ENCODE data around the gene DDX24. TPM values are rescaled to one million over a fixed set of nuclear protein-coding genes. Genes with fewer than 3 reads are reported as not detected.

The DDX24 gene
- total RNA-seq, 1 donor from 2014 or later: 49.6 TPM

GRCh38 chr14:94066089-94066676, 14.8 kb downstream of the DDX24 start:
- H3K4me1 ChIP-seq (ENCODE audit: control insufficient read depth in 3 of 3, insufficient read depth in 3 of 3, low read length in 3 of 3): peaks cover 6 to 9% (median 7%) of the 10 kb centered on the region in 3 donors
- no peaks in the 10 kb centered on the region for H3K27me3 ChIP-seq (ENCODE audit: control insufficient read depth in 3 of 3, insufficient read depth in 3 of 3, low read length in 3 of 3)
- peak overlapping the region in 1 of 3 donors; percentile 33 for H3K9ac ChIP-seq (ENCODE audit: low read depth in 1 of 3, low read length in 3 of 3)
- no peak overlapping the region for H3K4me3 ChIP-seq (ENCODE audit: low read length in 3 of 3)
- peaks cover 9 to 12% (median 11%) of the 10 kb centered on the region in 3 donors for H3K36me3 ChIP-seq (ENCODE audit: control insufficient read depth in 3 of 3, insufficient read depth in 3 of 3, low read length in 3 of 3)
- no peak overlapping the region for H3K27ac ChIP-seq (ENCODE audit: low read depth, low read length)
- H3K9me3 ChIP-seq (ENCODE audit: control insufficient read depth in 3 of 3, low read length in 3 of 3): no peaks in the 10 kb centered on the region

GRCh38 chr14:94062344-94062940, 18.6 kb downstream of the DDX24 start:
- Histone ChIP-seq H3K9me3 (ENCODE audit: control insufficient read depth in 3 of 3, low read length in 3 of 3) (no peaks in the 10 kb centered on the region), H3K27ac (ENCODE audit: low read depth, low read length) (no peak overlapping the region), H3K9ac (ENCODE audit: low read depth in 1 of 3, low read length in 3 of 3) (no peak overlapping the region), H3K27me3 (ENCODE audit: control insufficient read depth in 3 of 3, insufficient read depth in 3 of 3, low read length in 3 of 3) (no peaks in the 10 kb centered on the region), H3K4me3 (ENCODE audit: low read length in 3 of 3) (no peak overlapping the region), H3K4me1 (ENCODE audit: control insufficient read depth in 3 of 3, insufficient read depth in 3 of 3, low read length in 3 of 3) (peaks cover 6 to 14% (median 9%) of the 10 kb centered on the region in 3 donors), H3K36me3 (ENCODE audit: control insufficient read depth in 3 of 3, insufficient read depth in 3 of 3, low read length in 3 of 3) (peaks cover 36 to 45% (median 43%) of the 10 kb centered on the region in 3 donors)

GRCh38 chr14:94059998-94060397, 21.0 kb downstream of the DDX24 start:
- no peak overlapping the region for H3K27ac ChIP-seq (ENCODE audit: low read depth, low read length)
- peaks cover 0 to 10% (median 4%) of the 10 kb centered on the region in 3 donors for H3K4me1 ChIP-seq (ENCODE audit: control insufficient read depth in 3 of 3, insufficient read depth in 3 of 3, low read length in 3 of 3)
- H3K27me3 ChIP-seq (ENCODE audit: control insufficient read depth in 3 of 3, insufficient read depth in 3 of 3, low read length in 3 of 3): no peaks in the 10 kb centered on the region
- H3K9me3 ChIP-seq (ENCODE audit: control insufficient read depth in 3 of 3, low read length in 3 of 3): no peaks in the 10 kb centered on the region
- H3K9ac ChIP-seq (ENCODE audit: low read depth in 1 of 3, low read length in 3 of 3): no peak overlapping the region
- H3K36me3 ChIP-seq (ENCODE audit: control insufficient read depth in 3 of 3, insufficient read depth in 3 of 3, low read length in 3 of 3): peaks cover 50 to 66% (median 53%) of the 10 kb centered on the region in 3 donors
- H3K4me3 ChIP-seq (ENCODE audit: low read length in 3 of 3): no peak overlapping the region

- H3K36me3 ChIP-seq (ENCODE audit: control insufficient read depth in 3 of 3, insufficient read depth in 3 of 3, low read length in 3 of 3): peaks cover 62 to 75% (median 63%) of the 10 kb centered on the region in 3 donors
- H3K27ac ChIP-seq (ENCODE audit: low read depth, low read length): no peak overlapping the region
- H3K27me3 ChIP-seq (ENCODE audit: control insufficient read depth in 3 of 3, insufficient read depth in 3 of 3, low read length in 3 of 3): no peaks in the 10 kb centered on the region
- H3K4me3 ChIP-seq (ENCODE audit: low read length in 3 of 3): no peak overlapping the region
- no peak overlapping the region for H3K9ac ChIP-seq (ENCODE audit: low read depth in 1 of 3, low read length in 3 of 3)
- peaks cover 0 to 10% (median 4%) of the 10 kb centered on the region in 3 donors for H3K4me1 ChIP-seq (ENCODE audit: control insufficient read depth in 3 of 3, insufficient read depth in 3 of 3, low read length in 3 of 3)
- no peaks in the 10 kb centered on the region for H3K9me3 ChIP-seq (ENCODE audit: control insufficient read depth in 3 of 3, low read length in 3 of 3)
Measured at GRCh38 chr14:94058674-94059138, 22.3 kb downstream of the DDX24 start.

GRCh38 chr14:94058128-94058673, 22.8 kb downstream of the DDX24 start:
- peaks cover 0 to 10% (median 4%) of the 10 kb centered on the region in 3 donors for H3K4me1 ChIP-seq (ENCODE audit: control insufficient read depth in 3 of 3, insufficient read depth in 3 of 3, low read length in 3 of 3)
- peaks cover 62 to 75% (median 63%) of the 10 kb centered on the region in 3 donors for H3K36me3 ChIP-seq (ENCODE audit: control insufficient read depth in 3 of 3, insufficient read depth in 3 of 3, low read length in 3 of 3)
- no peaks in the 10 kb centered on the region for H3K9me3 ChIP-seq (ENCODE audit: control insufficient read depth in 3 of 3, low read length in 3 of 3)
- H3K4me3 ChIP-seq (ENCODE audit: low read length in 3 of 3): no peak overlapping the region
- H3K27ac ChIP-seq (ENCODE audit: low read depth, low read length): no peak overlapping the region
- no peak overlapping the region for H3K9ac ChIP-seq (ENCODE audit: low read depth in 1 of 3, low read length in 3 of 3)
- H3K27me3 ChIP-seq (ENCODE audit: control insufficient read depth in 3 of 3, insufficient read depth in 3 of 3, low read length in 3 of 3): no peaks in the 10 kb centered on the region

GRCh38 chr14:94056579-94057308, 24.3 kb downstream of the DDX24 start:
- peaks cover 66 to 81% (median 67%) of the 10 kb centered on the region in 3 donors for H3K36me3 ChIP-seq (ENCODE audit: control insufficient read depth in 3 of 3, insufficient read depth in 3 of 3, low read length in 3 of 3)
- H3K27ac ChIP-seq (ENCODE audit: low read depth, low read length): no peak overlapping the region
- no peak overlapping the region for H3K4me3 ChIP-seq (ENCODE audit: low read length in 3 of 3)
- H3K9me3 ChIP-seq (ENCODE audit: control insufficient read depth in 3 of 3, low read length in 3 of 3): no peaks in the 10 kb centered on the region
- no peak overlapping the region for H3K9ac ChIP-seq (ENCODE audit: low read depth in 1 of 3, low read length in 3 of 3)
- no peaks in the 10 kb centered on the region for H3K27me3 ChIP-seq (ENCODE audit: control insufficient read depth in 3 of 3, insufficient read depth in 3 of 3, low read length in 3 of 3)
- peaks cover 12 to 23% (median 14%) of the 10 kb centered on the region in 3 donors for H3K4me1 ChIP-seq (ENCODE audit: control insufficient read depth in 3 of 3, insufficient read depth in 3 of 3, low read length in 3 of 3)

GRCh38 chr14:94054936-94055335, 26.1 kb downstream of the DDX24 start:
- Histone ChIP-seq H3K4me1 (ENCODE audit: control insufficient read depth in 3 of 3, insufficient read depth in 3 of 3, low read length in 3 of 3) (peaks cover 20 to 36% (median 21%) of the 10 kb centered on the region in 3 donors), H3K36me3 (ENCODE audit: control insufficient read depth in 3 of 3, insufficient read depth in 3 of 3, low read length in 3 of 3) (peaks cover 64 to 77% (median 66%) of the 10 kb centered on the region in 3 donors), H3K4me3 (ENCODE audit: low read length in 3 of 3) (no peak overlapping the region), H3K27ac (ENCODE audit: low read depth, low read length) (no peak overlapping the region), H3K9me3 (ENCODE audit: control insufficient read depth in 3 of 3, low read length in 3 of 3) (no peaks in the 10 kb centered on the region), H3K9ac (ENCODE audit: low read depth in 1 of 3, low read length in 3 of 3) (no peak overlapping the region), H3K27me3 (ENCODE audit: control insufficient read depth in 3 of 3, insufficient read depth in 3 of 3, low read length in 3 of 3) (no peaks in the 10 kb centered on the region)

GRCh38 chr14:94054401-94054800, 26.6 kb downstream of the DDX24 start:
- Histone ChIP-seq H3K27ac (ENCODE audit: low read depth, low read length) (no peak overlapping the region), H3K9ac (ENCODE audit: low read depth in 1 of 3, low read length in 3 of 3) (no peak overlapping the region), H3K9me3 (ENCODE audit: control insufficient read depth in 3 of 3, low read length in 3 of 3) (no peaks in the 10 kb centered on the region), H3K27me3 (ENCODE audit: control insufficient read depth in 3 of 3, insufficient read depth in 3 of 3, low read length in 3 of 3) (no peaks in the 10 kb centered on the region), H3K36me3 (ENCODE audit: control insufficient read depth in 3 of 3, insufficient read depth in 3 of 3, low read length in 3 of 3) (peaks cover 64 to 76% (median 68%) of the 10 kb centered on the region in 3 donors), H3K4me3 (ENCODE audit: low read length in 3 of 3) (no peak overlapping the region), H3K4me1 (ENCODE audit: control insufficient read depth in 3 of 3, insufficient read depth in 3 of 3, low read length in 3 of 3) (peaks cover 20 to 36% (median 21%) of the 10 kb centered on the region in 3 donors)

GRCh38 chr14:94052662-94053061, 28.3 kb downstream of the DDX24 start:
- Histone ChIP-seq H3K27ac (ENCODE audit: low read depth, low read length) (no peak overlapping the region), H3K4me3 (ENCODE audit: low read length in 3 of 3) (no peak overlapping the region), H3K4me1 (ENCODE audit: control insufficient read depth in 3 of 3, insufficient read depth in 3 of 3, low read length in 3 of 3) (peaks cover 21 to 31% (median 22%) of the 10 kb centered on the region in 3 donors), H3K36me3 (ENCODE audit: control insufficient read depth in 3 of 3, insufficient read depth in 3 of 3, low read length in 3 of 3) (peaks cover 68 to 78% (median 71%) of the 10 kb centered on the region in 3 donors), H3K9me3 (ENCODE audit: control insufficient read depth in 3 of 3, low read length in 3 of 3) (no peaks in the 10 kb centered on the region), H3K27me3 (ENCODE audit: control insufficient read depth in 3 of 3, insufficient read depth in 3 of 3, low read length in 3 of 3) (no peaks in the 10 kb centered on the region), H3K9ac (ENCODE audit: low read depth in 1 of 3, low read length in 3 of 3) (peak overlapping the region in 1 of 3 donors; percentile 26)

All from skeletal muscle tissue (tissue), 4 donors.